Breast epithelium (tissue), 3 donors: ENCODE data around the gene SCN2B.

Experiments used
- POLR2A ChIP-seq: fragments of 450-650 bp; IDR thresholded peaks from one replicate; pipeline ENCODE4 v1.6.1; 2016; ENCODE audit warnings: antibody characterized with exemption, mild to moderate bottlenecking, moderate library complexity
- POLR2AphosphoS5 ChIP-seq, 3 donors: sonication (generic); formaldehyde crosslinking; IDR thresholded peaks; one replicate each; pipeline ENCODE4 v1.6.1; 2017; ENCODE audit warnings: antibody characterized with exemption in 3 of 3
- TF ChIP-seq, protein P1 (sequence below), 3 donors: fragments of 450-650 bp; IDR thresholded peaks; one replicate each; pipeline ENCODE4 v1.5.1; 2016 to 2017; ENCODE audit warnings: antibody characterized with exemption in 3 of 3, mild to moderate bottlenecking in 3 of 3, moderate library complexity in 3 of 3

GRCh38 chr11:118200901-118201680, 24.7 kb upstream of the SCN2B start:
- TF ChIP-seq POLR2AphosphoS5 (IDR thresholded peaks at IDR 0.05): no peak
- TF ChIP-seq, protein P1, sequence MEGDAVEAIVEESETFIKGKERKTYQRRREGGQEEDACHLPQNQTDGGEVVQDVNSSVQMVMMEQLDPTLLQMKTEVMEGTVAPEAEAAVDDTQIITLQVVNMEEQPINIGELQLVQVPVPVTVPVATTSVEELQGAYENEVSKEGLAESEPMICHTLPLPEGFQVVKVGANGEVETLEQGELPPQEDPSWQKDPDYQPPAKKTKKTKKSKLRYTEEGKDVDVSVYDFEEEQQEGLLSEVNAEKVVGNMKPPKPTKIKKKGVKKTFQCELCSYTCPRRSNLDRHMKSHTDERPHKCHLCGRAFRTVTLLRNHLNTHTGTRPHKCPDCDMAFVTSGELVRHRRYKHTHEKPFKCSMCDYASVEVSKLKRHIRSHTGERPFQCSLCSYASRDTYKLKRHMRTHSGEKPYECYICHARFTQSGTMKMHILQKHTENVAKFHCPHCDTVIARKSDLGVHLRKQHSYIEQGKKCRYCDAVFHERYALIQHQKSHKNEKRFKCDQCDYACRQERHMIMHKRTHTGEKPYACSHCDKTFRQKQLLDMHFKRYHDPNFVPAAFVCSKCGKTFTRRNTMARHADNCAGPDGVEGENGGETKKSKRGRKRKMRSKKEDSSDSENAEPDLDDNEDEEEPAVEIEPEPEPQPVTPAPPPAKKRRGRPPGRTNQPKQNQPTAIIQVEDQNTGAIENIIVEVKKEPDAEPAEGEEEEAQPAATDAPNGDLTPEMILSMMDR (IDR thresholded peaks at IDR 0.05): no peak
- TF ChIP-seq POLR2A: no peak
